Effector CD8-positive, alpha-beta T cell (primary cell): ENCODE results near the gene TPCN1.

Experiments used
- DNase-seq: peaks from one replicate; lab custom pipeline; 2025; lab: John Stamatoyannopoulos, UW

TPCN1 gene

DNA sequence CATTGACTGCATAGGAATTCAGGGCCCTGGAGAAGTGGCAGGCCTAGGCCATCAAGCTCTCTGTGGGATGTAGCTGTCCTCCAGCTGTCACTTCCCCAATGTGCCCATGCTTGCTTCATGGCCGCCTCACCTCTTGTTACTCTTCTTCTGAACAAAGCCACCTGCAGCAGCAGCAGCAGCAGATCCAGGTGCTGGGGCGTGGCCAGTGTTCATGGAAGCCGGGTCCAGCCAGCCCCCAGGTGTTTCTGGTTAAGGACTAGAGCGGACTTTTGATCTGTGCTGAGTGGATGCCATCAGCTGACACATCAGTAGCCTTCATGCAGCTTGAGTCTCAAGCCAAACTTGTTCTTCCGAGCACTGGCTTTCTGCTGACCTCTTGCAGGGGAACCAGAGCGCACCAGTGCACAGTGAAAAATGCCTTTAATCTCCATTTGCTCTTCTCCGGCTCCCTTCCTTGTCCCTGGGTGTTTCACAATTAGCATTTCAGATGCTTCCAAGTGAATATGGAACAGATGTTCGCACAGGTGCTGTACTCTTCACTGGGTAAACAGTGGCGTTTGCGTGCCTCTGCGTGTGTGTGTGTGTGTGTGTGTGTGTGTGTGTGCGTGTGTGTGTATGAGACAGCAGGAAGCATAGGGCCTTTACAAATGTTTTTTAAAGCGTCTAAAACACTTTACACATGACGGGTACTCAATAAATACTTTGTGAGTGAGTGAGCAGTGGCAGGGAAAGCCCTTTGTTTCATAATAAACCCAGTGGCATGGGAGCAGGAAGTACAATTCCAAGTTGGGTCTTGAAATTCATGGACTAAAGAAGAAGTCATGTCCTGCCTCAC, 20.1 kb downstream of the TPCN1 start:
- no peak for DNase-seq

DNA sequence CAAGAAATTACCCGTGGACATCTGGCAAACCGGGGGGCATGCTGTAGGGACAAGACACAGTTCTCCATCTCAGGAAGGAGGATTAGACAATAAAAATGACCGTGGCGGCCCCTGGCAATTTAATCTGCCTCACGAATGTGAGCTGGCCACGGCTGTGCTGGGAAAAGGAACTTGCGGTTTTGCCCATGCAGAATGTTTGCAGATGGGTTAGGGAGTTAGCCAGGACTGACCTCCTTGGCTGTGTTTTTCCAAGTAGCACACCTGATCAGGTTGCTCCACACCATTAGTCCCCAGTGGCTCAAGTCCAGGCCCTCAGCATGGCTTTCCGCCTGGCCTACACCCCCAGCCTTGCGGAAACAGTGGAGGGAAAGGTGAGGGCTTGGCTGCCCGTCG, 20.8 kb downstream of the TPCN1 start:
- no peak for DNase-seq

DNA sequence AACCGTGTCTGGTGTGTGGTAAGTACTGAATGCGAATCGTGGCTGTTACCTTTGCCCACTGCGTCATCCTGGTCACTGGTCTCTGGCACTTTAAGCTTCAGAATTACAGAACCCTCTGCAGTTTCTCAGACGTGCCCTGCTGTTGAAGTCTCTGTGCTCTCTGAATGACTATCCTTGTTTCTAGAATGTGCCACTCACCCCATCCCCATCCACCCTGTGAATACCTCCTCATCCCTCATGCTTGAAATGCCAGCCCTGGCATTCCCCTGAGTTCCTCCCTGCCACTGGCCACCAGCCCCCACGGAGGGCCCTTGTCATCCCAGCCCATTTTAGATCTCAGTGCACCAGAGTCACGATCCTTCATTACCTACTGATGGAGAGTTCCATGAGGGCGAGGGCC, 21.3 kb downstream of the TPCN1 start:
- DNase-seq, result no peak

DNA sequence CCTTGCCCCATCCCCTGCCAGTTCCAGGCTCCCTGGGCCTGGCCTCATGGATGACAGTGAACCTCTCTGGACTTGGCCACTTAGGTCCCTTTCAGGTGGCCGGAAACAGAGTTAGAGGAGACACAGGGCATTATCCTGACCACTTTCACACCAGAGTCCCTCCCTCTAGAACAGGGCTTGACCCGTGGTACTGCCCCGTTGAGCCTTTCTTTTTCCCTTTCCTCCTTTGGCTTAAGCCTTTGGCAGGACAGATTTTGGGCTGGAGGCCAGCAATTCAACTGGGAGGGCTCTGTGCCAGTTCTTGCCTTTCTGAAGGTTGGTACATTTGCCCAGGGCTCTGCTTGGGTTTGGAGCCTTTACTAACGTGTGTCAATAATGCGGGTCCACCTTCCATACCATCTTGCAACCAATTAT, 22.8 kb downstream of the TPCN1 start:
- no peak for DNase-seq

DNA sequence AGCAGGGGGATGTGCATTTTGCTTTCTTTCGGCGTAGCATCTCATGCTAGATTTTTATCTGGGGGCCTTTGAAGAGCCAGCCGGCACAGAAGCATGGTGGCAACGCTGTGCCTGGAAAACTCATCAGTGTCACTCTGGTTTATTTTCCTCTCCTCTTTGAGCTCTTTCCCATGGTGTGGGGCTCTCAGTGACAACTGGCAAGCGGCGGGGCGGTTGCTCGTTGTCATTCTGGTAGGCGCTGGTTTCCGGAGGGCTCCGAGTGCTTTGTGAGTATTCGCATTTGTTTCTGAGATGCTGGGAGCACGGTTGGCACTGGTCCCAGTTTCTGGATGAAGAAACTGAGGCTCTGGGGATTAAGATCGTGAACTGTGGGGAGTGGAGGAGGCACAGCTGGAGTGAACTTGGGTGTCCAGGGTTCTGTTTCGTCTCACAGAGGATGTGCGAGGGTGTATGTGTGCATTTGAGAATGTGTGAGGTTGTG, 23.3 kb downstream of the TPCN1 start:
- DNase-seq, result no peak

DNA sequence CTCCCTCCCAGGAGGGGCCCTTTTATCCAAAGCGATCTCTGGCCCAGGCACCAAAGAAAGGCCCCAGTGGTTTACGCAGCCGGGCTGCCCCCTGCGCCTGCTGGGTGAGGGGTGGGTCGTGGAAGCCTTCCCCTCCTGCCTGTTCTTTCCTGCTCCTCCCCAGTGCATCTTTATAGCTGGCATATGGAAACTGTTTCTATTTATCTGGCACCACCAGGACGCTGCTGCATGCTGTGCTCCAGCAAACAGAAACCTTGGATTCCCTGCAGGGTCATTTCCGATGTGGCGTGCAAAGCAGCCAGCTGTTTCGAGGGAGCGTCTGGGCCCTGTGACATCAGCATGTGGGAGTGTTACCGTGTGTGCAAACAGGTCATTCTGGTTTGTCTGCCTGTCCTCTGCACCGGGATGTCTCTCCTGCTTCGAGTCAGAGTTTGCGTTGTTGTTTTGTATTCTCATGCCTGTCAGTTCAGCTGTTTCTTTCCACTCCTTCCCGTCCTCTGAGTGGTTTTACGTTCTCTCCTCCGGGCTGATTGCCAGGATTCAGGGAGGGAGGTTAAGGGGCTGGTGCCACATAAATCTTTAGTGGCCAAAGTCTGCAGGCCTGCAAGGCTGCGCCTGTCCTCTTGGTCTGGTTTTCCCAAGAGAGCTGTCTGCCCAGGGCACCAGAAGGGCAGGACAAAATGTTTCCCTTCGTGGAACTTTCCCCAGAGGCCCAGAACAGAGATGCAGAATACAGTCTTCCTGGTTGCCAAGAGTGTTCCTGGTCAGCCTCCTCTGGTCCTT, 24.6 kb downstream of the TPCN1 start:
- no peak for DNase-seq

DNA sequence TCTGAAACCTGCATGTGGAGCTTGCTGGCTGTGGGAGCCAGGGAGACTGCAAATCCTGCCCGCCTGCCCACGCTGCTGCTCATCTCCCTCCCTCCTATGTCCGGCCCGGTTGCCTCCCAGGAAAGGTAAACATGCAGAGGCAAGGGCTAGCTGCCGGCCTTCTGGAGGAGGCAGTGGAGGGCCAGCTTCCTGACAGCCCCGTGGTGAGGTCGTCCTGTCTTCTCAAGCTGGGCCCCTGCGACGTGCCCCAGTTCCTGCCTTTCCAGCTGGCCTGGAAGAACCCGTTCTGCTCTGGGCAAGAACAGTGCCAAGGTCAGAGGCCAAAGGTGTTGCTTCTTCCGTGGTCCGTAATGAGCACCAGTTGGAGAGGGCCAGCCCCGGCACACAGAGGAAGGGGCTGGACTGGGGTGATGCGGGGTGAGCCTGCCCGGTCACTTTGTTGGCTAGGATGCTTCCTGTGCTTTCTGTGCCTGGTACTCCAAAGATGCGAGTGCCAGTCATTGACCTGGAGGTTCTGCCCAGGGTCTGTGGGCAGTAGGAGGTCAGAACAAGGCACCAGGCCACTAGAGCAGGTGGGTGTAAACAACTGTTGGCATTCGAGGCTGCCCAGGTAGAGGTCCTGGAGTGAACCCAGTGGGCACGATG, 25.3 kb downstream of the TPCN1 start:
- DNase-seq, result no peak

DNA sequence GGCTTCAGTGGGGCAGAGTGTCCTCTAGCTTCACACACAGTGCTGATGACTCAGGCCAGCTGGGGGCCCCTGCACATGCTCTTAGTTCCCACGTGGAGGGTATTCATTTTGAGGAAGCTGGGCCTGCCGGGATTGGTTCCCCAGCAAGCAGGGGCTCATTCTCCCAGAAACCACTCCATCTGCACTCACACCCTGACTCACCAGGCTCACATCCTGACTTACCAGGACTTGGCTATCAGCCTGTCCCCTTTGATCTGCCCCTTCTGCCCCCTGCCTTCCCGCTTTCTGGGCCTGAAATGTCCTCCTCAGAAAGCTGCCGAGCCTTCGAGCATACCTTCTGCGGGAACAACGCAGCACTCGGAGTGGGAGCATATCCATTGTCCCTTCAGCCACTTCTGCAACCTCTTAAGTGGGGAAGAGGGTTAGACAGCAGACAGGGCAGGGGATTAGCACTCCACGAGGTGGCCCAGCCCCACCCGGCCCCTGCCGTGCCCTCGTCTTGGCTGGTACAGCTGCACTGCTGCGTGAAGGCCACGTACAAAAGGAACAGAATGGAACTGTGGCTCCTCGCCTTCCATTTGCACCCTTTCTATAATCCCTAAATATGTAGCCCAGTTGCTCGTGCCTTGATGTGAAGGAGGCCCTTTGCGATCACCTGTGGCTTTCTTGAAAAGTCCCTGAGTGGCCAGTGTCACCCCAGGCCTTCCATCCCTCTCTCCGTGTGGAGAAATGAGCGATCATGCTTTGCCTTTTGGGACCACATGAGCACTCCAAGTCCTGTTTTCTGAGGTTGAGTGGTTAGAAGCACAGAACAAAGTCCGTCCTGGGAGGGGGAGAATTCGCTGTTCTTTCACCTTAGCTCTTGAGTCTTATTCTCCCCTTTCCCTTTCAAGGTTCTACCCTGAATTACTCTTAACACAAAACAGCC, 26.1 kb downstream of the TPCN1 start:
- no peak for DNase-seq

DNA sequence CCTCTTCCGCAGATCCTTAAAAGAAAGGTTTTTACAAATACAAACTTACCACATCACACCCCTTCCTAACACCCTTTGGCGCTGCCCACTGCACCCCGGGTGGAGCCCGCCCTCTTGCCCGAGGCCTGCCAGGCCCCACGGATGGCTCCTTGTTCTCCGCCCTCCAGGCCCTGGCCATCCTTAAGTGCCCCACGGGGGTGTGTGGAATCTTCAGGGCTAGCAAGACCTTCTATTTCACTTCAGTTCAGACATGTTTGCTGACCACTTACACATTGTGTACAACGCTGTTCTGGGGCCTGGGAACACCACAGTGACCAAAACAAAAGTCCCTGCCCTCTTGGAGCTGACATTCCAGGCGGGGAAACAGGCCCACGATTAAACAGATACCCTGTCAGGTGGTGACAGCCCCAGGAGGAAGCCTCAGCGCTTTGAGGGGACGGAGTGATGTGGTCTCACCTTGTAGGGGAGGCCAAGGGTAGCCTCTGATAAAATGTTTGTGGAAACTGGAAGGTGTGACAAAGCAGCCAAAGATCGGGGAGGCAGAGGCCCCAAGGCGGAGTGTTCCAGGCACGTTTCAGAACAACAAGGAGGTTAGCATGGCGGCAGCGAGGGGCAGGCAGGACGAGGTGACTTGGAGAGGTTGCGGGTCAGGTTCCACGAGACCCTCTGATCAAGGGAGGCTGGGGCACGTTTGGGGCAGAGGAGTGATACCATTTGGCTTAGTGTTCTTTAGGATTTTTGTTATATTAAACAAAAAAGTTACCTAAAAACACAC, 27.0 kb downstream of the TPCN1 start:
- no peak for DNase-seq

DNA sequence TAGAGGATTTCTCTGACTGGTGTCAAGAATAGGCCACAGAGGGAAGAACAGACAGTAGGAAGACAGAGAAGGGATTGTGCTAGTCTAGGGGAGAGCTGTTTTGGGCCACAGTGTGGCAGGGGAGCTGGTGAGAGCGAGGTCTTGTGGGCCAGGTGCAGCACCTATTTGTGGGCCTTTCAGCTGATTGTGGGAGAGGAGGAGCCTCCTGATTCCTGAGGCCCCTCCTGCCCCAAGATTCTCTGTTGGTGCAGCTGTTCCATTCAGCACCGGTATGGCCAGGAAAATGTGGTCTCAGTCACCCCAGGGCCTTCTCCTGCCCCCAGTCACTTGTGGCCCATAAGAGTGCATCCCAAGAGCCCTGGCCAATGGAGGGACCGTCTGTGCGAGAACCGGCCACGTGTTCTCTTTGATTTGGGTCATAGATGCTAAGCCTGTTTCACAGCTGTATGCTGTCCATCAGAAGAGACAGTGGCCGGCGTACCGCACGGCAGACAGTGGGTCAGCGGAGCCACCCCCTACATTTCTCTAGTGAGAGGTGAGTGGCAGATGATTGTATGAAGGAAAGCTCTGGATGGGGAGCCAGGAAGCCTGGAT, 27.7 kb downstream of the TPCN1 start:
- DNase-seq, result no peak

DNA sequence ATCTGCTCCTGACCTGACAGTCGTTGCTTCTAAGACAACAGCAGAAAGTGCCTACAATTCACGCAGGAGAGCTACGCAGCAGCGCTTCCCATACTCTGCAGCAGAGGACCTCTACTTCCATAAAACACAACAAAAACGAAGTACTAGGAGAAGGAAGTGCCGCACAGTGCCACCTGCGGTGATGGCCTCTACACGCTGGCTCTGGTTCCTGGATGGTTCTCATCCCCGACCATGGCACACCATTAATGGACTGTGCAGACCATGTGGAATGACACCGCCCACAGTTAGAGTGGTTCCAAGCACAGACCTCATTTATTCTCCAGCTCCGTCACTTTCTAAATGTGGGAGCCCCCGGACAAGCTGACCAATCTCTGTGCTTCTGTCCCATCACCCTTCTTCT, 28.3 kb downstream of the TPCN1 start:
- DNase-seq, result no peak

DNA sequence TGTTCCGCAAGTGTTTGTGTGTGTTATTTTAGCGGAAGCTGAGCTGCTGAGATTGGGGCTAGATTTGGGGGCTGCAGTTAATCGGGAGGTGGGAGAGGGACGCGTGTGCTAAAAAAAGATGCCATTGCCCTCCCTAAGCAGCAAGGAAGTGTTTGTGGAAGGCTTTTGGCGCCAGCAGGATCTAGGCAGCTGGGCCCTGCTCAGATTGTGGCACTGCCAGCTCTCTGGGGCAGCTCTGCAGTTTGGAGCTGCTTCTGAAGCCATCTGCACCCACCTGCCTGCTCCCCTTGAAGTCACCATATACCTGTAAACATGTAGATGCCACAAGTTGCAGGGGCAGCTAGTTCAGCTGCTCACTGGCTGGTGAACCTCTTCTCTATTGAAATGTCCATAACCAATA, 28.8 kb downstream of the TPCN1 start:
- DNase-seq, result no peak

DNA sequence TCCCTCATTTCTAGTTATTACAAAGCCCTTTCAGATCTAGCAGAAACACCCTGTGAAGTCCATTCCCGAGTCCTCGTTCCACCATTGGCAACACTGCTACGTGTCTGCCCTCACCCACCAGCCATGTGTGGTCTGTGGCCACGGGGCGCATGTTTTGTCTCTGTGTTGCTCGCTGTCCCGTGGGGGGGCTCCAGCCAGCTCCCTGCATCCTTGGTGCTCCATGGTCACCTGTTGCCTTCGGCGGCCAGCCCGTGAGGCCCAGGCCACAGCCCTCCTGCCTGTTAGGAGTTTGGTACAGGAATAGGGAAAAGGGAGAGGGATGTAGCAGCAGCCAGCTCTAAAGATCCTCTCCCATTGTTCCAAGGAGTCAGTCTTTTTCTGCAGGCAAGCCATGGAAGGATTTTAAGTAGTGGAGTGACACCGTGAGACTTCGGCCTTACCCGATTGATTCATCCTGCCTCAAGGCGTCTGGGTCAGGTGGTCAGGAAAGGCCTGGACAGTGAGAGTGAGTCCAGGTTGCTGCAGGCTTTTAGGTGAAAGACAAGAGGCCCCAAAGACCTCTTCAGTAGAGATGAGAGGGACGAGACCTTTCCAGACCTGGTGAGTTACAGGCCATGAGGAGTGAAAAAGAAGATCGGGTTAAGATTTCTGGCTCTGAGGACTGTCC, 30.3 kb downstream of the TPCN1 start:
- DNase-seq, result no peak

DNA sequence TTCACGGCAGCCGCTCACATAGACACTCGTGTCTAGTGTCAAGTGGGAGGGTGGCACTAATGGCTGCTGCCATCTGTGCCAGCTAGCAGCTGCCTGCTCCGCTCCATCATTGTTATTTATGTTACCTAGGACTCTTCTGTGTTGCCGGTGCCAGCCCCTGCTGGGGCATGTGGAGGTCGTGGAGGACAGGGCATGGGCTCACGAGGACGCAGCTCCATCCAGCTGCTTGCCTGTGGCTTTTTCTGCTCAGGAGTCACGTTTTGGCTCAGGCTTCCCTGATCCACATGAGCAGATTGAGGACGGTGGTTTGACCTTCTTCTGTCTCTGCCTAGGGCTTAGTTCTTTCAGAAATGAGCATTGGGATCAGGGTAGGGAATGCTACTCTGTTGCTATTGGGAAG, 31.2 kb downstream of the TPCN1 start:
- no peak for DNase-seq

DNA sequence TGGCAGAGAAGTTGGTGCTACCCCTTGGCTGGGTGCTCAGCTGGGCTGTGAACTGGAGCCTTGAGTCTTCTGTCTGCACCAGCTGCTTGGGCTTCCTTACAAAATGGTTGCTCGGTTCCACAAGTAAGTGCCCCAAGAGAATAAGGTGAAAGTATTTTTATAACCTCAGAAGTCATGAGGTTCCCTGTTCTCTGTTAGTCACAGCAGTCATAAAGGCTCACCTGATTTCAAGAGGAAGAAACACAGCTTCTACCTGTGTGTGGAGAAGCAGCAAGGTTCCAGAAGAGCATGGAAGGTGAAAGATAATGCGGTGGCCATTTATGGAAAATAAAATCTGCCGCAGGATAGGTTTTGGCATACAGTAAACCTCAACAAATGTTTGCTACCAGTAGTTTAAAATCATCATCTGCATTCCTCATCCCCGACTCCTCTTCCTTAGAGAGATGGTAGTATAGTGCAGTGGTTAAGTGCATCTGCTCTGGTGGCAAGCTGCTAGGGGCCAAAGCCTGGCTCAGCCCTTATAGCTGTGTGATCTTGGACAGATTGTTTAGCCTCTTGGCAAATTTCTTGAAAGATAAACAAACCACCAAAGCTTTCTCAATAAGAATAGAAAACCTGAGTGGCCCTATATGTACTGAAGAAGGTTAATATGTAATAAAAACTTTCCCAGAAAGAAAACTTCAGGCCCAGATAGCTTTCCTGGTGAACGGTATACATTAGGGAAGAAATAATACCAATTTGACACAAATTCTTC, 32.4 kb downstream of the TPCN1 start:
- DNase-seq, result no peak

DNA sequence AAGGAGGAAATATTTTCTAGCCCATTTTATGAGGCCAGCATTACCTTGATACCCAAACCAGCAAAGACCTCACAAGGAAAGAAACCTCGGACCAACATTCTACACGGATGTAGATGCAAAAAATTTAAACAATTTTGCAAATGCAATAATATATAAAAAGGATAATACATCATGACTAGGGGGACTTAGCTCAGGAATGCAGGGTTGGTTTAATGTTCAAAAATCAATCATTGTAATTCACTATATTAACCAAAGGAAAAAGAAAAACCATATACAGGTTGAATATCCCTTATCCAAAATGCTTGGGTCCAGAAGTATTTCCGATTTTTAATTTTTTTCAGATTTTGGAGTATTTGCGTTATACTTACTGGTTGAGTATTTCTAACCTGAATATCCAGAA, 33.0 kb downstream of the TPCN1 start:
- DNase-seq, result no peak

DNA sequence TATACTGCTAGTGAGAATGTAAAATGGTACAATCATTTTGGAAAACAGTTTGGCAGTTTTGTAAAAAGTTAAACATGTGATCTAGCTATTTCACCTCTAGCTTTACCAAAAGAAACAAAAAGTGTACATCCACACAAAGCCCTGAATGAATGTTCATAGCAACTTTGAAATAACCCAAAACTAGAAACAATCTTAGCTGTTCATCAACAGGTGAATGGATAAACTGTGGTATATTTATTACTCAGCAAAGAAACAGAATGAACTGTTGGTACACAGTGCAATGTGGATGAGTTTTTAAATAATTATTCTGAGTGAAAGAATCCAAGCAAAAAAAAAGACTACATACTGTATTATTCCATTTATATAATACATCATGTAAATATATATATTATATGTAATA, 36.3 kb downstream of the TPCN1 start:
- no peak for DNase-seq

DNA sequence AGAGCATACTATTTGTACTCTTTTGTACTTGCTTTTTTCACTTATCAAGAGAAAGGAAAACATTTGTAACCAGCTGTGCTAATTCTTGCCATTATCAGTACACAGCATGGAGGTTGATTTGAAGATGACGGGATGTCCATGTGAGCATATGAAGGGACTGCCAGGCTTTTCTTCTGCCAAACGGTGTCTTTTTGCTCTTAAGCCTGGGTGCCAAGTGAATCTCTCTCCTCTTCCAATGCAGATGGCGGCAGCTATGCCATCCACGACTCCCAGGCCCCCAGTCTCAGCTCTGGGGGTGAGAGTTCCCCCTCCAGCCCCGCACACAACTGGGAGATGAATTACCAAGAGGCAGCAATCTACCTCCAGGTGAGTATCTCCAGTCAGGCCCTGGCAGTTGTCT, 38.9 kb downstream of the TPCN1 start:
- no peak for DNase-seq

DNA sequence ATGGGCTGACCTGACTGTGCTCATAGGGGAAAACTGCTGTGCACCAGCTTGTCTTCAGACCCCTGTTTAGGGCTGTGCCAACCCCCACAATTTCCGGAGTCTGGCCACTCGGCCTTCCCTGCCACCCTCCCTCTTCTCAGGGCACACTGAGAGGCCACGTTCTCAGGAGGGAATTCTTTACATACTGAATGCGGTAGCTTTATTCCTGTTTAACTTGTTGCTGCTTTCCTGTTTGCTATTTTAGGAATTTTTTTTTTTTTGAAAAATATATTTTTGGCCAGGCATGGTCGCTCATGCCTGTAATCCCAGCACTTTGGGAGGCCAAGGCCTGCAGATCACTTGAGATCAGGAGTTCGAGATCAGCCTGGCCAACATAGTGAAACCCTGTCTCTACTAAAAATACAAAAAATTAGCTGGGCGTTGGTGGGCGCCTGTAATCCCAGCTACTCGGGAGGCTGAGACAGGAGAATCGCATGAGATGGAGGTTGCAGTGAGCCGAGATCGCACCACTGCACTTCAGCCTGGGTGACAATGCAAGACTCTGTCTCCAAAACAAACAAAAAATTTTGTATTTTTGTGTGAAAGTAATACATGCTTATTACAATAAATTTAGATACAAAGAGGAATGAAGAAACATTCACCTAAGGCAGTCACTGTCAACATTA, 39.5 kb downstream of the TPCN1 start:
- DNase-seq, result no peak
